ENCODE measurements around the gene BICDL1.

Gene BICDL1

GRCh38 chr12:120132054-120132836 lies 143.2 kb downstream of the BICDL1 start:
- no peak for DNase-seq

- no peak for DNase-seq
These were observed 143.9 kb downstream of the BICDL1 start for GRCh38 chr12:120132863-120133385.

DNA sequence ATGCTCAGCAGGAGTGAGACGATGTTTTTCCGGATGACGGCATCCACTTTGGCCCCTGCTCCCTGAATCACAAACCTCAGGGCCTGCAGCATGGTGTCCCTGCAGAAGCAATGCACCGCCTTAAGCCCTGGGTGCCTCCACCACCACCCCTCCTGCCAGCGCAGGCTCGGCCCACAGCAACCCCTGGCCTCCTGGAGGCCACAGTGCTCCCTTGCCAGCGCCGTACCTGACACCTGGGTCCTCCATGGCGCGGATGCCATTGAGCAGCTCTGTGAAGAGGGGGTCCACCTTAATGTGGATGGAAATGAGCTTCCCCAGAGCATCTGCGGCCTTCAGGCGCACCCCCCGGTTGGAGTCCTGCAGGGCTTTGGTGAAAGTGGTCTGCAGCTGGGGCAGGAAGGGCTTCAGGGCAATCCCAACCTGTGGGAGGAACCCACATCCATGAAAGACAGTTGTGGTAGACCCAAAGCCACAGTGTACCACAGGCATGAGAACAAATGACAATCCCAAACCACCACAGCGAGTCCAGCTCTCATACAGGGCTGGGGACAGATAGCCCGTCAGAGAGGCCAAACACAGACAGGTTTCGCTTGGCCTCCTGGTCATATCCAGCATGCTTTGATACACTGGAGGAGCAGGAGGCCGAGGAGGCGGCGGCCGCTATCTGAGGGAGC lies 145.4 kb downstream of the BICDL1 start:
- DNase-seq, result no peak

DNA sequence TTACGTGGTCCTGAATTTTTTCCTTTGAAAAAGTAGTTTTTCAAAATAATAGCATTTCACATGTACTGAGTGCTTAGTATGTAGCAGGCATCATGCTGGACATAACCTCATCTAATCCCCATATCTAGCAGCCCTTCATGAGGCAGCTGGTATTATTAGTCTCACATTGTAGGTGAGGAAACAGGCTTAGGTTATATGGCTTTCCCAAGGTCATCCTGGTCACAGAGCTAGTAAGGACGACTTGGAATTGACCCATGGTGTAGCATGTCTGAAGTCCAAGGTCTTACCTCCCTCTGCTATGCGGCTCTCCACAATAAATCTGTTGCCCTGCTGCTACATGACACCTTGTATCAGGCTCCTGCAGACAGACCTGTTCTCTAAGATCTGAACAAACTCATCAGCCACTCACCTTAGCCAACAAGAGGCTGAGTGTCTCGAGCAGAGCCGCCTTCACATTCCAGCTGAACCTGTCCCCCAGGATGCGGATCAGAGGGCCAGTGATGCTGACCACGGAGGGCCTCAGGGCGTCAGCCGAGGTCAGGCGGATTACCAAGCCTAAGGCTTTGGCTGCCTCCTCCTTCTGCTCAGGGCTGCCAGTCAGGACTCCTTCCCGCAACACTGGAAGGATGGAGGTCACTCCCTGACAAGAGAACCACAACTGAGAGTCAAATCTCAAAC lies 147.2 kb downstream of the BICDL1 start:
- no peak for DNase-seq

DNA sequence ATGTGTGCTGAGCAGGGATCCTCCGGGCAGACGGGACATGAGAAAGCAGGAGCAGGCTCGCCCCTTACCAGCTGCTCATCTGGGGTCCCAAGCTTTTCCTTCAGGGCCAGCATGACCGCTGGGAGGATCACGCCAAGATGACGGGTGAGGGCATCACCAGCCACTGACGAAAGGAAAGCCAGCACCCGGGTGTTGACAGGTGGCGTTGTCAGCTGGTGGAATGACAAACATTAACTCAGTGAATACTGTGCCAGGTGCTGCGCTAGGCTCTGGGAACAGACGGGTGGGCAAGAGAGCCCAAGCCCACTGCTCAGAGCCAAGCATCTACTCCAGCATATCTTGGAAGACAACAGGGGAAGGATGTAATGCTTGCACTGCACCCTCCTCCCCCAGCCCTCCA lies 148.8 kb downstream of the BICDL1 start:
- DNase-seq, result no peak

- DNase-seq, result no peak
These were observed 149.3 kb downstream of the BICDL1 start for GRCh38 chr12:120138366-120138765.

DNA sequence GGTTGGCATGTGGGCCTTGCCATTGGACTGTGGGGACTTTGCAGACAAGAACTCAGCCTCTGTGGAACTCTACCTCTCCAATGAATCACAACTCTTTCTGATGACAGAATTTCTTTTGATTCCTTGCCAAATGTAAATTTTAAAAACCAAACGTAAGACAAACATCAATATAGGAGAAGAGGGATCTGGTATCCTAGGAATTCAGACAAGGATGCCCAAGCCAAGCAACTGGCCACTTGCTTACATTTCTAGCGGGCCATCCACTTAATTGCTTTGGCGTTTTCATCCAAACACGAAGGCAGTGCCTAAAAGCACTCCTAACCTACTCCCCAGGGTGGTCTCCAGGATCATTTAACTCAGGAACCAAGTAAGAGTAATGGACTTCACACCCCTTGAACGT lies 150.9 kb downstream of the BICDL1 start:
- DNase-seq, result no peak

DNA sequence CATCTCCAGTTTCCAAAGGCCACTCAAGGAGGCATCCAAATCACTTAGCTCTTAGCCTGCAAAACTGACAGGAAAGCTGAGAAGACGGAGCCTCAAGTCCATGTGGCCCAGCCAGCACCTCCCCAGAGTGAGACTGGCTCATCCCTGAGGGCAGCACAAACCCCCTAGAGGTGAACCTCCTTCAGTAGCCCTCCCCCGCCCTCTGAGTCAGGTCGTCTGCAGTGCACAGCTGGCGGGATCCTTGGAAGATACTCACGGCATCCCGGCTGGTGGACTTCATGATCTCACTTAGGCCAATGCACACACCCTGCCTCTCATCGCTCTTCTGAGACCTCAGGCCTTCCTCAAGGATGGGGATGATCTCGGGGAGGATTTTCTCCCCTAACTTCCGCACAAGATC lies 151.6 kb downstream of the BICDL1 start:
- no peak for DNase-seq

GRCh38 chr12:120141336-120141735 lies 152.3 kb downstream of the BICDL1 start:
- DNase-seq, result no peak

- DNase-seq, result no peak
These were observed 153.3 kb downstream of the BICDL1 start for GRCh38 chr12:120142231-120142877.
